IPS-NIHi7 (cell line): ENCODE measurements around the gene APPBP2.
"Not testable (repeated sequence)": the region's sequence is repeated elsewhere in the genome, so short reads cannot be mapped to it uniquely, and the experiment has no call there.

Experiments
- DNase-seq: peaks from one replicate; pipeline ENCODE4 v3.0.0; 2012; ENCODE audit warnings: mixed read lengths; ENCODE audit errors: extremely low spot score

APPBP2 gene

GRCh38 chr17:60525685-60526514 is at the start of gene APPBP2:
APPBP2 (minus strand) TSS chr17:60526242; CDS start chr17:60525931, 311 bp downstream.
- DNase-seq = peak; percentile 92

GRCh38 chr17:60573236-60574051 is 47.4 kb upstream of the APPBP2 start:
- no peak for DNase-seq

- no peak for DNase-seq
Measured at GRCh38 chr17:60565233-60565632, 39.2 kb upstream of the APPBP2 start.

GRCh38 chr17:60563743-60564142 is 37.7 kb upstream of the APPBP2 start:
- DNase-seq = no peak

- no peak for DNase-seq
Measured at GRCh38 chr17:60562421-60562820, 36.4 kb upstream of the APPBP2 start.

- DNase-seq = no peak
Measured at GRCh38 chr17:60560860-60561257, 34.8 kb upstream of the APPBP2 start.

- DNase-seq = no peak
Measured at GRCh38 chr17:60559995-60560859, 34.2 kb upstream of the APPBP2 start.

GRCh38 chr17:60559659-60559994 is 33.6 kb upstream of the APPBP2 start:
- no peak for DNase-seq

GRCh38 chr17:60557805-60558204 is 31.8 kb upstream of the APPBP2 start:
- no peak for DNase-seq

- no peak for DNase-seq
Measured at GRCh38 chr17:60555786-60556185, 29.7 kb upstream of the APPBP2 start.

- DNase-seq = no peak
Measured at GRCh38 chr17:60554377-60554788, 28.3 kb upstream of the APPBP2 start.

GRCh38 chr17:60552255-60552654 is 26.2 kb upstream of the APPBP2 start:
- DNase-seq = not testable (repeated sequence)

- no peak for DNase-seq
Measured at GRCh38 chr17:60548990-60549389, 22.9 kb upstream of the APPBP2 start.

- DNase-seq = no peak
Measured at GRCh38 chr17:60545465-60546191, 19.6 kb upstream of the APPBP2 start.

- no peak for DNase-seq
Measured at GRCh38 chr17:60542071-60542470, 16.0 kb upstream of the APPBP2 start.

GRCh38 chr17:60540460-60540859 is 14.4 kb upstream of the APPBP2 start:
- DNase-seq = no peak

- no peak for DNase-seq
Measured at GRCh38 chr17:60539807-60540206, 13.8 kb upstream of the APPBP2 start.

GRCh38 chr17:60538726-60539125 is 12.7 kb upstream of the APPBP2 start:
- no peak for DNase-seq

GRCh38 chr17:60535382-60536279 is 9.6 kb upstream of the APPBP2 start:
- no peak for DNase-seq

GRCh38 chr17:60534613-60535157 is 8.6 kb upstream of the APPBP2 start:
- DNase-seq = no peak
